HG03064 (cell line): ENCODE results near the gene PRICKLE3.
A peak's percentile ranks its signal among the peaks of the same experiment; 100 is the strongest.

Source experiments
- ATAC-seq: cut with Tn5 transposase; IDR thresholded peaks from one replicate; pipeline ENCODE4 v1.9.1; 2021; ENCODE audit warnings: low read depth; ENCODE audit not compliant: unreplicated experiment

Gene PRICKLE3

GRCh38 chrX:49209434-49210251 lies 23.5 kb upstream of the PRICKLE3 start:
- ATAC-seq, result no peak

- no peak for ATAC-seq
Measured at GRCh38 chrX:49208399-49208798, 22.2 kb upstream of the PRICKLE3 start.

GRCh38 chrX:49206543-49206942 lies 20.4 kb upstream of the PRICKLE3 start:
- ATAC-seq, result no peak

- ATAC-seq, result no peak
Measured at GRCh38 chrX:49205443-49205842, 19.3 kb upstream of the PRICKLE3 start.

- ATAC-seq, result no peak
Measured at GRCh38 chrX:49204709-49205108, 18.5 kb upstream of the PRICKLE3 start.

GRCh38 chrX:49204017-49204416 lies 17.8 kb upstream of the PRICKLE3 start:
- no peak for ATAC-seq

- no peak for ATAC-seq
Measured at GRCh38 chrX:49203536-49203935, 17.4 kb upstream of the PRICKLE3 start.

GRCh38 chrX:49202022-49202421 lies 15.8 kb upstream of the PRICKLE3 start:
- no peak for ATAC-seq

GRCh38 chrX:49199906-49200771 lies 14.0 kb upstream of the PRICKLE3 start, which contains the start of gene SYP:
Gene SYP (minus strand): TSS chrX:49200193. CDS start chrX:49200186, 7 bp downstream.
- ATAC-seq, result peak; percentile 74

- ATAC-seq, result no peak
Measured at GRCh38 chrX:49199315-49199595, 13.1 kb upstream of the PRICKLE3 start.

- ATAC-seq, result no peak
Measured at GRCh38 chrX:49198540-49199314, 12.6 kb upstream of the PRICKLE3 start.

GRCh38 chrX:49197543-49198087 lies 11.4 kb upstream of the PRICKLE3 start:
- ATAC-seq, result no peak

GRCh38 chrX:49193542-49193964 lies 7.4 kb upstream of the PRICKLE3 start:
- no peak for ATAC-seq

- no peak for ATAC-seq
Measured at GRCh38 chrX:49192722-49193328, 6.7 kb upstream of the PRICKLE3 start.

GRCh38 chrX:49191574-49192011 lies 5.4 kb upstream of the PRICKLE3 start:
- ATAC-seq, result peak; percentile 11

GRCh38 chrX:49190821-49191573 lies 4.8 kb upstream of the PRICKLE3 start:
- peak; percentile 83 for ATAC-seq

GRCh38 chrX:49189606-49190005 lies 3.4 kb upstream of the PRICKLE3 start:
- ATAC-seq, result no peak

- ATAC-seq, result no peak
Measured at GRCh38 chrX:49188468-49189076, 2.4 kb upstream of the PRICKLE3 start.

- no peak for ATAC-seq
Measured at GRCh38 chrX:49187526-49187925, 1.4 kb upstream of the PRICKLE3 start.
